Stimulated activated CD4-positive, alpha-beta T cell treated with anti-CD3 and anti-CD28 coated beads, Interleukin-15, amount 100 ng/mL, for 48 hours (primary cell): ENCODE measurements around the gene MAPK9.

Source experiments
- DNase-seq, 2 donors: peaks; one replicate each; pipeline ENCODE4 v3.0.0-alpha.2; 2020; ENCODE audit warnings: low read depth in 2 of 2

The MAPK9 gene

GRCh38 chr5:180294913-180295555, 3.2 kb upstream of the MAPK9 start:
- DNase-seq = no peak

- no peak for DNase-seq
Measured at GRCh38 chr5:180294411-180294810, 2.5 kb upstream of the MAPK9 start.

GRCh38 chr5:180291234-180291940, 496 bp downstream of the MAPK9 start:
- no peak for DNase-seq

GRCh38 chr5:180290568-180291233, 1.2 kb downstream of the MAPK9 start:
- DNase-seq = no peak

GRCh38 chr5:180289966-180290365, 1.9 kb downstream of the MAPK9 start:
- no peak for DNase-seq

GRCh38 chr5:180289433-180289832, 2.5 kb downstream of the MAPK9 start:
- DNase-seq = no peak

GRCh38 chr5:180287868-180288267, 4.0 kb downstream of the MAPK9 start:
- DNase-seq = no peak

- DNase-seq = no peak
Measured at GRCh38 chr5:180287404-180287803, 4.5 kb downstream of the MAPK9 start.

GRCh38 chr5:180284149-180284548, 7.7 kb downstream of the MAPK9 start:
- DNase-seq = no peak

GRCh38 chr5:180283026-180283615, 8.8 kb downstream of the MAPK9 start:
- no peak for DNase-seq

GRCh38 chr5:180282281-180282680, 9.6 kb downstream of the MAPK9 start:
- DNase-seq = no peak

GRCh38 chr5:180281706-180282105, 10.2 kb downstream of the MAPK9 start:
- no peak for DNase-seq

- no peak for DNase-seq
Measured at GRCh38 chr5:180274695-180275094, 17.2 kb downstream of the MAPK9 start.

- no peak for DNase-seq
Measured at GRCh38 chr5:180271221-180271620, 20.7 kb downstream of the MAPK9 start.

GRCh38 chr5:180259260-180259611, 32.6 kb downstream of the MAPK9 start:
- no peak for DNase-seq

GRCh38 chr5:180253036-180253824, 38.7 kb downstream of the MAPK9 start:
- no peak for DNase-seq

GRCh38 chr5:180251887-180252286, 40.0 kb downstream of the MAPK9 start:
- DNase-seq = no peak

- DNase-seq = no peak
Measured at GRCh38 chr5:180251141-180251540, 40.7 kb downstream of the MAPK9 start.

GRCh38 chr5:180250329-180250728, 41.6 kb downstream of the MAPK9 start:
- DNase-seq = no peak

GRCh38 chr5:180241600-180241999, 50.3 kb downstream of the MAPK9 start:
- DNase-seq = no peak

GRCh38 chr5:180238631-180239030, 53.3 kb downstream of the MAPK9 start:
- no peak for DNase-seq

- no peak for DNase-seq
Measured at GRCh38 chr5:180235846-180236245, 56.0 kb downstream of the MAPK9 start.
